ENCODE measurements around the gene IQSEC1.

The IQSEC1 gene

DNA sequence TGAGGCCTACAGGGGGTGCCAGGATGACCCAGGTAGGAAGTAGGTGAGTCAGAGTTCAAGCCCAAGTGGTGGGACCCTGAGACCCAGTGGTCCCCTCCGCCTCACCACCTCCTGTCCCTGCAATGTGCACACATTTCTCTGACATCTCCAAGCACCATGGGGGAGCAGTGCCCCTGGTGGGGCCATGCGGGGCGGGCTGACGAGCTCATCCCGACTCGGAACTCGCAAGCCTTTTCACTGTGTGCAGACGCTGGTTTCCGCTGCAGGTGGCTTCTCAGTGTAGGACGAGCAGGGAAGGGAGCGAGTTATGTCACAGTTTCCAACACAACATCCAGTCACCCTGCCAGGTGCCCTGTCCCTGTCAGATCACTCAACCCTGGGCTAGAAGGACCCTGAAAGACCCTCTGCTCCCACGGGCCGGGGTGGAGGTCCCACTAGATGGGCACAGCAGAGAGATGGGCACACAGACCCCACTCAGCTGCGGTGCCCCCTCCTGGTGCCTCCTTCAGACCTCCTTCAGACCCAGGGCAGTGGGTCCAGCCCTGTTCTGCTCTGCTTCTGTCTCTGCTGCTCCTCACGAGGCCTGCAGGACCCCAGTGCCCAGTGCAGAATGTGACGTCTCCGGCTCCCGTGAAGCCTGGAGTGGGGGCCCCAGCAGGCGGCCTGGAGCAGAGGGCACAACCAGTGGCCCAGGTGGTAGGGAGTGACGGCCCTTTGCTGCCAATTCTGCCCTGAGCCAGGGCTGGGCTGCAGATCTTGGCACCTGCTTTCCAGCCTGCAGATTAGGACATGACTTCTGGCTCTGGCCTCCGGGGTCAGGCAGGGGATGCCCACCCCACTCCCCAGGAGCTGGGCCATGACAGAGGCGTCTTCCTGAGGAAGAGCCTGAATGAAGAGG is 129.9 kb downstream of the IQSEC1 start:
- no peak for TF ChIP-seq POLR2A (IDR thresholded peaks at IDR 0.05; ENCODE audit: low read depth, low read length)
- no peak for DNase-seq (ENCODE audit: insufficient read length, low spot score)
- FAIRE-seq, result no peak

- no peak for TF ChIP-seq POLR2A (IDR thresholded peaks at IDR 0.05; ENCODE audit: low read depth, low read length)
- no peak for FAIRE-seq
These were observed 131.7 kb downstream of the IQSEC1 start for GRCh38 chr3:12941495-12942023.

GRCh38 chr3:12940854-12941253 is 132.4 kb downstream of the IQSEC1 start:
- no peak for FAIRE-seq
- DNase-seq (ENCODE audit: insufficient read length, low spot score), result no peak
- TF ChIP-seq POLR2A (IDR thresholded peaks at IDR 0.05; ENCODE audit: low read depth, low read length), result no peak

More at GRCh38 chr3:12941495-12942023, 131.7 kb downstream of the IQSEC1 start:
- DNase-seq (ENCODE audit: insufficient read length, low spot score), result no peak

DNA sequence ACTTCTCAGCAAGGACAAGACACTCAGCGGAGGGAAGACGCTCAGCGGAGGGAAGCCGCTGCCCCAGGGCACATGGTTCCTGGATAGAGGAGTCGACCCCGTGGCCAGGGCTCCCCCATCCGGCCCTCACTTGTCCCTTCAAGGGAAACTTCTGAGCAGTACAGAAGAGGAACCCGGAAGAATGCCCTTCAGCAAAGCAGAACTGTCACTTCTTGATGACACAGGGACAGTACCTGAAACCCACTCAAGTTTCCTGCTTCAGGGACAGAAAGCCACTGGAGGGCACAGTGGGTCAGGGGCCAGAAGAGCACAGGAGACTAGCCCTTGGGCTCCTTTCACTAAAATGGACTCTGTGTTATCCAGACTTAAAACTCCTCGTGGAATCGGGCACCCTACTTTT is 134.1 kb downstream of the IQSEC1 start:
- TF ChIP-seq POLR2A (IDR thresholded peaks at IDR 0.05; ENCODE audit: low read depth, low read length), result no peak
- FAIRE-seq, result no peak
- no peak for DNase-seq (ENCODE audit: insufficient read length, low spot score)

DNA sequence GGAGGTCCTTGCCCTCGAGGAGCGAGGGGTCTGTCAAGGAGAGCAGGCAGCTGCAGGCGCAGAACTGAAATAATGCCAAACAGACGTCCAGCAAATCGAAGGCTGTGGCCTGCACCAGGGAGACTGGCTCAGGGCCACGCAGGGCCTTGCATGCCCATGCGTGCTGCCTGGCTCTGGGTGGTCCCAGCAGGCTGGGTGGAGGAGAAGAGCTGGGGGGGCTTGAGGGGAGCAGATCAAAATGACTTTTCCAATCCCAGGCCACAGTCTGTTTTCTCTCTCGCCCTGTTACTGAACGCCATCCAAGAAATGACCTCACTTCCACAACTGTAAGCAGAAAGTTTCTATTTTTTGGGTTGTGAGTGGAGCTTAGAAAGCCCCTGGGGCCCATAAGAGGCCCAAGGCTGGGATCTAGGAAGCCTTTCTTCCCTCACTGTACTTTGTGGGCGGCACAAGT is 134.9 kb downstream of the IQSEC1 start:
- DNase-seq (ENCODE audit: insufficient read length, low spot score), result no peak
- no peak for FAIRE-seq
- TF ChIP-seq POLR2A (IDR thresholded peaks at IDR 0.05; ENCODE audit: low read depth, low read length), result no peak

GRCh38 chr3:12935861-12936830 is 137.1 kb downstream of the IQSEC1 start:
- no peak for DNase-seq (ENCODE audit: insufficient read length, low spot score)
- TF ChIP-seq POLR2A (IDR thresholded peaks at IDR 0.05; ENCODE audit: low read depth, low read length), result no peak
- FAIRE-seq, result no peak

DNA sequence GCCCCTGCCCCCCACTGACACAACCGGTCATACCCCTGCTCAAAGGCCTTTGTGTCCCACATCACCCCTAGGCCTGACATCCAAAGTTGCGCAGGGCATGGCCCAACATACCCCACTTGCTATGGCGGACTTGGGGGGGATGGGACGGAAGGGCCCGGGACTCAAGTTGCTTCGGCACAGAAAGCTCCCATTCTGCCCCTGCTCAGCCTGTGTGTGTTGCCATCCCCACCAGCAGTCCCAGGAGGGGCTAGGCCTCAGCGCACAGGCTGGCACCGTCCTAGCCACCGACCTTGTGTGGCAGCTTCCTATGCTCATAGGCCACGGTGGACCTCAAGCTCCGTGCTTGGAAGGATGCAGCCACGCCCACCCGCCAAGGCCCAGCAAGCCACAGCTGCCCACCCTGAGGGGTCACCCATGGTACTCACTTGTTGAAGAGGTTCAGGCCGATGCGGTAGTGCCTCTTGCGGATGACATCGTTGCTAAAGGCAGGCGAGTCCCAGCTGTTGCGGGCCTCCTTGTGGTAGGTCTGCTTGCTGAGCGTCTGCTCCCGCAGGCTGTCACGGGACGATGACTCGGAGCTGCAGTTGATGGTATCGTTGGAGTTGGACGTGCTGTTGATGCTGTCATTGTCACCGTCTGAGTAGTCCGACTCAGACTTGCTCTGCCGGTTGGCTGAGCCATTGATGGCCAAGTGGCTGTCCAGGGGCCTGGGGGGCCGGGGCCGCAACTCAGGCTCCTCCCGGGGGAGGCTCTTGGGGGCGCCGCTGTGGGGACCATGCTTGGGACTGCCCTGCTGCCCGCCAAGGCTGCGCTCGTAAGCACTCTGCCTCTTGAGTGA is 138.0 kb downstream of the IQSEC1 start:
- DNase-seq (ENCODE audit: insufficient read length, low spot score) (no peak), FAIRE-seq (no peak)
- no peak for TF ChIP-seq POLR2A (IDR thresholded peaks at IDR 0.05; ENCODE audit: low read depth, low read length)

DNA sequence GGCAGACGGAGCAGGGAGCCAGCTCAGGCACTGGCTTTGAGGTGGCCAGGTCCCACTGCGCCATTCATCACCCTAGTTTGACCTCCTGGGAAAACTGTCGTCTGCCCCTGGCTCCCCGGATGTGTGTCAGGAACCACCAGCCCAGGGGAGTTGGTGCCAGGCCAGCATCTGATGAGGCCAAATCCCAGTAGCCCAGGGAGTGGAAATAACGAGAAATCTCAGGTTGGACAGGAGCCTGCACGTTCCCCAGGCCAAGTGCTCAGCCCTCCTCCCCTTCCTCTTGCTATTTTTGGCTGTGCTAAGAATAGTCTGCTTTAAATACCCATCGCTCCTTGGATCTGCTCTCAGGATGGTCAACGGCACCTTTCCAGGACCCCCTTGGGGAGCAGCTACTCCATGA is 138.8 kb downstream of the IQSEC1 start:
- DNase-seq (ENCODE audit: insufficient read length, low spot score), result peak; percentile 41
- no peak for TF ChIP-seq POLR2A (IDR thresholded peaks at IDR 0.05; ENCODE audit: low read depth, low read length)
- FAIRE-seq, result no peak

DNA sequence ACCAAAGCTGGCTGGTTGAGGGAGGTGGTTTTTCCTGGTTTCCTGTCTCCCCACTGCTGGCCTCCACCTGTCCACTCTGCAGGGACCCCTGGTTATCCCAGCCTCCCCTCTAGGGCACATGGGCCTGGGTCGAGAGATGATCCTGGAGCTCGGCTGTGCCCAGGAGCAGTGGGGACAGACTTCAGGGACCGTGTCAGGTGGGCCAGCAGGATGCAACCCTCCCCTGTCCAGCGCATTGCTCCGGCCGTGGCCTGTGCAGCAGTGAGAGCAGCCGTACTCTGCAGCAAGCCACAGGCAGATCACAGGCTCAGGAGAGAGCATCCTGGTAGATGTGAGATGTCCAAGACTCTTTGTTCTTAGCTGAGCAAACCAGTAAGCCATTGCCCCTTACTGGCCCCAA is 139.3 kb downstream of the IQSEC1 start:
- DNase-seq (ENCODE audit: insufficient read length, low spot score) (no peak), FAIRE-seq (no peak)
- TF ChIP-seq POLR2A (IDR thresholded peaks at IDR 0.05; ENCODE audit: low read depth, low read length), result no peak

GRCh38 chr3:12932754-12933153 is 140.5 kb downstream of the IQSEC1 start:
- DNase-seq (ENCODE audit: insufficient read length, low spot score), result no peak
- no peak for TF ChIP-seq POLR2A (IDR thresholded peaks at IDR 0.05; ENCODE audit: low read depth, low read length)
- no peak for FAIRE-seq

- no peak for DNase-seq (ENCODE audit: insufficient read length, low spot score)
- TF ChIP-seq POLR2A (IDR thresholded peaks at IDR 0.05; ENCODE audit: low read depth, low read length), result no peak
- no peak for FAIRE-seq
These were observed 140.9 kb downstream of the IQSEC1 start for GRCh38 chr3:12932347-12932746.

GRCh38 chr3:12931273-12931905 is 141.8 kb downstream of the IQSEC1 start:
- FAIRE-seq (no peak), DNase-seq (ENCODE audit: insufficient read length, low spot score) (no peak)
- no peak for TF ChIP-seq POLR2A (IDR thresholded peaks at IDR 0.05; ENCODE audit: low read depth, low read length)

- TF ChIP-seq POLR2A (IDR thresholded peaks at IDR 0.05; ENCODE audit: low read depth, low read length), result no peak
- FAIRE-seq (no peak), DNase-seq (ENCODE audit: insufficient read length, low spot score) (no peak)
These were observed 143.4 kb downstream of the IQSEC1 start for GRCh38 chr3:12929801-12930200.

Data from H54 (cell line).